GM12878 (cell line): ENCODE measurements around the gene EHMT2. TPM values are rescaled to one million over a fixed set of nuclear protein-coding genes. Genes with fewer than 3 reads are reported as not detected.

Source experiments
- ATAC-seq: fragments of 200-7000 bp; cut with Tn5 transposase; 3 replicates; pipeline ENCODE4 v1.9.1; 2020; ENCODE audit warnings: mild to moderate bottlenecking, moderate library complexity
- BruUV-seq: library from RNA; stranded (reverse); fragments of 400-500 nt; replicated peaks from 2 replicates; lab custom pipeline; 2021; lab: Mats Ljungman, UMichigan
- CTCF ChIA-PET: fragments of 300-600 bp; sonication (Branson Sonifier 250); formaldehyde crosslinking; extraction: SDS; loops from one replicate; lab custom pipeline; 2021; ENCODE audit warnings: inconsistent platforms; lab: Yijun Ruan, JAX
- POLR2A ChIA-PET: fragments of 350-600 bp; formaldehyde crosslinking; extraction: SDS; loops from one replicate; lab custom pipeline; 2021; ENCODE audit warnings: inconsistent platforms; lab: Charles Lee
- RAD21 ChIA-PET: fragments of 300-600 bp; sonication (Branson Sonifier 250); formaldehyde crosslinking; loops from one replicate; lab custom pipeline; 2023; ENCODE audit warnings: antibody characterized with exemption; ENCODE audit not compliant: unreplicated experiment; lab: Charles Lee
- SMC1A ChIA-PET: fragments of 300-600 bp; sonication (Branson Sonifier 250); formaldehyde crosslinking; loops from one replicate; lab custom pipeline; 2023; ENCODE audit not compliant: unreplicated experiment, uncharacterized antibody; lab: Charles Lee
- DNase-seq: peaks from one replicate; pipeline ENCODE4 v3.0.0-alpha.2; 2011; ENCODE audit warnings: low read depth, low spot score
- FAIRE-seq: peaks from 3 replicates; lab custom pipeline; 2011; peaks lifted over from hg19 to GRCh38; lab: Jason Lieb, UNC
- H2AFZ ChIP-seq: 2 replicates; pipeline ENCODE4 v1.6.0; 2011; ENCODE audit warnings: low read depth, low read length, control low read depth; ENCODE audit not compliant: control insufficient read depth
- H3K27ac ChIP-seq: 2 replicates; pipeline ENCODE4 v1.5.1; 2011; ENCODE audit warnings: control low read depth; ENCODE audit not compliant: control insufficient read depth, insufficient read depth
- H3K27me3 ChIP-seq, 2 experiments: replicated peaks in 1 of 2; 2 replicates each; pipeline versions ENCODE4 v1.6.0 to v1.6.1; 2011; ENCODE audit warnings: low read length in 1 of 2; ENCODE audit not compliant: control insufficient read depth in 2 of 2, insufficient read depth in 2 of 2
- H3K36me3 ChIP-seq, 2 experiments: 2 replicates each; pipeline ENCODE4 v1.5.1; 2011; ENCODE audit warnings: low read length in 1 of 2; ENCODE audit not compliant: control insufficient read depth in 2 of 2, insufficient read depth in 2 of 2
- H3K4me1 ChIP-seq: 2 replicates; pipeline ENCODE4 v1.6.1; 2011; ENCODE audit warnings: mild to moderate bottlenecking, low read length, moderate library complexity, mixed read lengths; ENCODE audit not compliant: control insufficient read depth, insufficient read depth
- H3K4me2 ChIP-seq: 2 replicates; pipeline ENCODE4 v1.6.0; 2011; ENCODE audit warnings: control low read depth; ENCODE audit not compliant: control insufficient read depth, insufficient read depth
- H3K4me3 ChIP-seq: fragments of 200-600 bp; sonication (generic); 2 replicates; pipeline ENCODE4 v1.5.1; 2016
- H3K79me2 ChIP-seq: 2 replicates; pipeline ENCODE4 v1.6.0; 2011; ENCODE audit warnings: low read length; ENCODE audit not compliant: control insufficient read depth, insufficient read depth
- H3K9ac ChIP-seq: 2 replicates; pipeline ENCODE4 v1.8.0; 2011; ENCODE audit warnings: low read length, control low read depth, mixed read lengths; ENCODE audit not compliant: control insufficient read depth, insufficient read depth
- H3K9me3 ChIP-seq: replicated peaks from 3 replicates; pipeline ENCODE4 v1.5.1; 2011; ENCODE audit warnings: mild to moderate bottlenecking, low read length; ENCODE audit not compliant: control insufficient read depth, insufficient read depth
- H4K20me1 ChIP-seq: 2 replicates; pipeline ENCODE4 v1.6.0; 2011; ENCODE audit not compliant: control insufficient read depth, insufficient read depth
- MEF2B ChIP-seq: fragments of 450-650 bp; IDR thresholded peaks from 2 replicates; pipeline ENCODE4 v1.6.1; 2018; ENCODE audit warnings: mild to moderate bottlenecking, moderate library complexity; ENCODE audit not compliant: partially characterized antibody, poor library complexity, severe bottlenecking
- PAX8 ChIP-seq: fragments of 450-650 bp; IDR thresholded peaks from 2 replicates; pipeline ENCODE4 v1.6.1; 2017; ENCODE audit warnings: mild to moderate bottlenecking, moderate library complexity
- RUNX3 ChIP-seq: IDR thresholded peaks from 2 replicates; pipeline ENCODE4 v1.6.1; 2012; ENCODE audit warnings: low read length, inconsistent platforms
- SP1 ChIP-seq: IDR thresholded peaks from one replicate; pipeline ENCODE4 v1.6.1; 2011; ENCODE audit warnings: low read depth, low read length
- TCF3 ChIP-seq: IDR thresholded peaks from 2 replicates; pipeline ENCODE4 v1.6.1; 2012; ENCODE audit warnings: low read depth, mild to moderate bottlenecking, low read length, borderline replicate concordance; ENCODE audit not compliant: insufficient read depth
- TCF7 ChIP-seq: IDR thresholded peaks from 2 replicates; pipeline ENCODE4 v1.6.1; 2014; ENCODE audit warnings: antibody characterized with exemption, borderline replicate concordance
- WGBS: methylation state at CpG from one replicate; pipeline ENCODE4 v1.1.6; 2016; ENCODE audit warnings: low lambda C conversion rate; ENCODE audit not compliant: insufficient replicate concordance, insufficient coverage; ENCODE audit errors: missing lambda C conversion rate; 5-methylcytosine and 5-hydroxymethylcytosine counted together
- in situ Hi-C: fragments of 300-500 bp; cut with MboI; formaldehyde crosslinking; loops from 9 replicates; pipeline ENCODE4 v1.14.3; 2018; ENCODE audit warnings: mixed read lengths
- intact Hi-C: fragments of 100-400 bp; cut with micrococcal nuclease; formaldehyde crosslinking; loops from one replicate; pipeline ENCODE4 v1.14.2; 2022; ENCODE audit not compliant: unreplicated experiment
- polyA plus RNA-seq, 11 experiments: library from polyadenylated mRNA; depleted of rRNA in 4 of 11; unstranded in 6 of 11; stranded (reverse) in 5 of 11; fragments of >200 nt; fragmentation: Nextera tagmentation in 4 of 11; fragmentation: Illumina TruSeq in 1 of 11; extraction: Ambion mirVana in 4 of 11; extraction: Trizol in 1 of 11; gene quantifications; 1 replicate in 1 of 11; 2 replicates in 10 of 11; pipeline versions ENCODE4 v1.2.1 to v1.2.3, GENCODE V29; 2011 to 2016; ENCODE audit warnings: inconsistent platforms in 2 of 11, missing spikeins in 2 of 11, low read depth in 1 of 11
- total RNA-seq, 4 experiments: library from RNA; depleted of rRNA in 3 of 4; stranded (reverse); fragments of >200 nt in 3 of 4; fragmentation: Illumina TruSeq in 1 of 4; extraction: Trizol in 1 of 4; gene quantifications; 2 replicates each; pipeline versions ENCODE4 v1.2.1 to v1.2.3, GENCODE V29; 2013 to 2021
- TF ChIP-seq, protein P1 (sequence below): fragments of 450-650 bp; formaldehyde crosslinking; IDR thresholded peaks from 2 replicates; pipeline ENCODE4 v1.4.0; 2022; ENCODE audit warnings: mild to moderate bottlenecking, moderate library complexity

The EHMT2 gene
- total and polyA plus RNA-seq, 10 of the 15 experiments (the other 5 are each of a cell fraction or from before 2014, with no cell fraction given): 1.7 to 53.2 (median 36.3) TPM

DNA sequence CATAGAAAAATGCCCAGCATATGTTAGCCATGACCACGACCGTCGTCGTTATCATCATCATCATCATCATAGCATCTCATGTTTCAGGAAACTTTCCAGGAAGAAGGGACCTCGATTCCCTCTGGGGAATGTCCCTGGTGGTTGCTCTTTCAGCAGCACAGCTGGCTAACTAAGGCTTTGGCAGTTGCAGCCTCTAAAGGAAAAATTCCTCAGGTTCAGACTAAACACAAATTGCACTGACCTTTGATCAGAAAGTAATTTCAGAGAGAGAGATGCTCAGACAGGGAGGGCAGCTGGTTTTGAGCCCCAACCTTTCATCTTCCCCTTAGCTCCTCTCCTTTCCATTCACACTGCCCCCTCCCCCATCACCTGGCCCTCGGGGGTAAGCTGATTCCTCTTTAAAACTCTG is 42.8 kb upstream of the EHMT2 start:
- CTCF ChIA-PET: interaction anchor here (1.5 kb wide), 1 partner anchor 12 kb away, joined by 5 read pairs; no protein-coding TSS in a partner anchor
- no peak for FAIRE-seq
- Histone ChIP-seq H3K79me2 (no peaks in the 10 kb centered on the region), H3K9ac (no peak overlapping the region), H3K27ac (no peak overlapping the region), H2AFZ (no peak overlapping the region), H3K4me2 (no peak overlapping the region), H3K27me3 (peaks cover 0 to 4% of the 10 kb centered on the region in 2 experiments; a peak in 3 of 4 replicates), H3K4me3 (no peak overlapping the region), H3K36me3 (no peaks in the 10 kb centered on the region), H3K9me3 (no peaks in the 10 kb centered on the region), H4K20me1 (no peaks in the 10 kb centered on the region), H3K4me1 (no peaks in the 10 kb centered on the region)
- intact Hi-C loops (no loop called here), in situ Hi-C loops (no loop called here)
- TF ChIP-seq RUNX3: no peak
- TF ChIP-seq, protein P1, sequence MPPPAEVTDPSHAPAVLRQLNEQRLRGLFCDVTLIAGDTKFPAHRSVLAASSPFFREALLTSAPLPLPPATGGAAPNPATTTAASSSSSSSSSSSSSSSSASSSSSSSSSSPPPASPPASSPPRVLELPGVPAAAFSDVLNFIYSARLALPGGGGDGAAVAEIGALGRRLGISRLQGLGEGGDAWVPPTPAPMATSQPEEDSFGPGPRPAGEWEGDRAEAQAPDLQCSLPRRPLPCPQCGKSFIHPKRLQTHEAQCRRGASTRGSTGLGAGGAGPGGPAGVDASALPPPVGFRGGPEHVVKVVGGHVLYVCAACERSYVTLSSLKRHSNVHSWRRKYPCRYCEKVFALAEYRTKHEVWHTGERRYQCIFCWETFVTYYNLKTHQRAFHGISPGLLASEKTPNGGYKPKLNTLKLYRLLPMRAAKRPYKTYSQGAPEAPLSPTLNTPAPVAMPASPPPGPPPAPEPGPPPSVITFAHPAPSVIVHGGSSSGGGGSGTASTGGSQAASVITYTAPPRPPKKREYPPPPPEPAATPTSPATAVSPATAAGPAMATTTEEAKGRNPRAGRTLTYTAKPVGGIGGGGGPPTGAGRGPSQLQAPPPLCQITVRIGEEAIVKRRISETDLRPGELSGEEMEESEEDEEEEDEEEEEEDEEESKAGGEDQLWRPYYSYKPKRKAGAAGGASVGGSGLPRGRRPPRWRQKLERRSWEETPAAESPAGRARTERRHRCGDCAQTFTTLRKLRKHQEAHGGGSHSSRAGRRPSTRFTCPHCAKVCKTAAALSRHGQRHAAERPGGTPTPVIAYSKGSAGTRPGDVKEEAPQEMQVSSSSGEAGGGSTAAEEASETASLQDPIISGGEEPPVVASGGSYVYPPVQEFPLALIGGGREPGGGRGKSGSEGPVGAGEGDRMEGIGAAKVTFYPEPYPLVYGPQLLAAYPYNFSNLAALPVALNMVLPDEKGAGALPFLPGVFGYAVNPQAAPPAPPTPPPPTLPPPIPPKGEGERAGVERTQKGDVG (CRISPR knock-in tag): no peak
- no peak for TF ChIP-seq TCF3
- no peak for TF ChIP-seq MEF2B
- no peak for TF ChIP-seq TCF7
- TF ChIP-seq PAX8: no peak
- no peak for TF ChIP-seq SP1
- POLR2A ChIA-PET: no interaction called here
- no peak for DNase-seq
- SMC1A ChIA-PET: interaction anchor here (1.1 to 1.7 kb wide), 3 partner anchors 10 to 19 kb away, joined by 4 to 5 read pairs (median 4); partner anchors contain the start of genes NELFE and SKIC2
- RAD21 ChIA-PET: no interaction called here
- ATAC-seq: no peak
- no TSS peak for BruUV-seq
- WGBS: 13% methylated on average over 6 of the region's 6 CpGs
